SK-N-SH treated with all-trans-retinoic acid at 6 μM for 48 hours (cell line): ENCODE results near the gene IQCK.

Source experiments
- ATAC-seq: fragments of 200-7000 bp; cut with Tn5 transposase; 3 replicates; pipeline ENCODE4 v1.9.1; 2020; ENCODE audit warnings: mild to moderate bottlenecking, moderate library complexity
- ARNTL ChIP-seq: fragments of 450-650 bp; formaldehyde crosslinking; IDR thresholded peaks from 2 replicates; pipeline ENCODE4 v1.5.0; 2020; ENCODE audit warnings: low read depth, mild to moderate bottlenecking, moderate library complexity, borderline replicate concordance
- BACH2 ChIP-seq: fragments of 250-450 bp; sonication (Bioruptor Pico); IDR thresholded peaks from 2 replicates; pipeline ENCODE4 v1.9.0; 2021; ENCODE audit warnings: mild to moderate bottlenecking, borderline replicate concordance
- CSDC2 ChIP-seq: fragments of 250-450 bp; sonication (Bioruptor Pico); IDR thresholded peaks from 2 replicates; pipeline ENCODE4 v1.5.0; 2020; ENCODE audit warnings: mild to moderate bottlenecking, moderate library complexity
- CSRNP3 ChIP-seq: fragments of 250-450 bp; sonication (Bioruptor Pico); IDR thresholded peaks from 2 replicates; pipeline ENCODE4 v1.5.1; 2021; ENCODE audit warnings: mild to moderate bottlenecking, moderate library complexity
- ESRRG ChIP-seq: fragments of 250-450 bp; sonication (Bioruptor Pico); IDR thresholded peaks from 2 replicates; pipeline ENCODE4 v1.6.1; 2021; ENCODE audit warnings: mild to moderate bottlenecking
- GLIS3 ChIP-seq: fragments of 250-450 bp; sonication (Bioruptor Pico); IDR thresholded peaks from 2 replicates; pipeline ENCODE4 v1.5.0; 2020; ENCODE audit warnings: mild to moderate bottlenecking, moderate library complexity
- ISL1 ChIP-seq: fragments of 250-450 bp; sonication (Bioruptor Pico); IDR thresholded peaks from 2 replicates; pipeline ENCODE4 v2.1.2; 2022; ENCODE audit warnings: mild to moderate bottlenecking, moderate library complexity
- OSR1 ChIP-seq: fragments of 250-450 bp; sonication (Bioruptor Pico); IDR thresholded peaks from 2 replicates; pipeline ENCODE4 v1.8.0; 2022; ENCODE audit warnings: moderate library complexity, mild to moderate bottlenecking, inconsistent platforms
- POU6F1 ChIP-seq: fragments of 250-450 bp; sonication (Bioruptor Pico); IDR thresholded peaks from 2 replicates; pipeline ENCODE4 v1.8.0; 2021; ENCODE audit warnings: low read depth, mild to moderate bottlenecking, moderate library complexity, borderline replicate concordance
- PPARA ChIP-seq: fragments of 250-450 bp; sonication (Bioruptor Pico); IDR thresholded peaks from 2 replicates; pipeline ENCODE4 v1.5.0; 2020; ENCODE audit warnings: mild to moderate bottlenecking, borderline replicate concordance
- RARB ChIP-seq: fragments of 250-450 bp; sonication (Bioruptor Pico); IDR thresholded peaks from 2 replicates; pipeline ENCODE4 v1.8.0; 2021; ENCODE audit warnings: mild to moderate bottlenecking, moderate library complexity
- SNAI2 ChIP-seq: fragments of 250-450 bp; sonication (Bioruptor Pico); IDR thresholded peaks from 2 replicates; pipeline ENCODE4 v1.5.0; 2020; ENCODE audit warnings: mild to moderate bottlenecking, moderate library complexity
- TCF4 ChIP-seq: fragments of 250-450 bp; sonication (Bioruptor Pico); IDR thresholded peaks from 2 replicates; pipeline ENCODE4 v1.8.0; 2021; ENCODE audit warnings: mild to moderate bottlenecking, moderate library complexity, borderline replicate concordance
- ZC3H10 ChIP-seq: fragments of 250-450 bp; sonication (Bioruptor Pico); IDR thresholded peaks from 2 replicates; pipeline ENCODE4 v1.5.1; 2021; ENCODE audit warnings: mild to moderate bottlenecking, moderate library complexity
- ZFP3 ChIP-seq: fragments of 250-450 bp; sonication (Bioruptor Pico); IDR thresholded peaks from 2 replicates; pipeline ENCODE4 v1.5.0; 2020; ENCODE audit warnings: mild to moderate bottlenecking, moderate library complexity
- ZFP30 ChIP-seq: fragments of 450-650 bp; formaldehyde crosslinking; IDR thresholded peaks from 2 replicates; pipeline ENCODE4 v1.5.0; 2022; ENCODE audit warnings: mild to moderate bottlenecking, moderate library complexity
- ZNF565 ChIP-seq: fragments of 450-650 bp; formaldehyde crosslinking; conservative IDR thresholded peaks from 2 replicates; pipeline ENCODE4 v1.5.0; 2020; ENCODE audit warnings: low read depth, mild to moderate bottlenecking, moderate library complexity
- ZNF70 ChIP-seq: fragments of 450-650 bp; formaldehyde crosslinking; IDR thresholded peaks from 2 replicates; pipeline ENCODE4 v1.5.0; 2020; ENCODE audit warnings: mild to moderate bottlenecking, moderate library complexity
- ZNF8 ChIP-seq: fragments of 450-650 bp; formaldehyde crosslinking; IDR thresholded peaks from 2 replicates; pipeline ENCODE4 v1.5.0; 2020; ENCODE audit warnings: mild to moderate bottlenecking, moderate library complexity
- TF ChIP-seq, protein P1 (sequence below): fragments of 250-450 bp; sonication (Bioruptor Pico); IDR thresholded peaks from 2 replicates; pipeline ENCODE4 v1.5.1; 2020; ENCODE audit warnings: low read depth, mild to moderate bottlenecking, moderate library complexity
- TF ChIP-seq, protein P2 (sequence below): fragments of 250-450 bp; sonication (Bioruptor Pico); IDR thresholded peaks from 2 replicates; pipeline ENCODE4 v1.8.0; 2020; ENCODE audit warnings: mild to moderate bottlenecking, moderate library complexity, borderline replicate concordance

Gene IQCK

GRCh38 chr16:19755268-19755667 lies 37.2 kb downstream of the IQCK start:
- no peak for ATAC-seq

DNA sequence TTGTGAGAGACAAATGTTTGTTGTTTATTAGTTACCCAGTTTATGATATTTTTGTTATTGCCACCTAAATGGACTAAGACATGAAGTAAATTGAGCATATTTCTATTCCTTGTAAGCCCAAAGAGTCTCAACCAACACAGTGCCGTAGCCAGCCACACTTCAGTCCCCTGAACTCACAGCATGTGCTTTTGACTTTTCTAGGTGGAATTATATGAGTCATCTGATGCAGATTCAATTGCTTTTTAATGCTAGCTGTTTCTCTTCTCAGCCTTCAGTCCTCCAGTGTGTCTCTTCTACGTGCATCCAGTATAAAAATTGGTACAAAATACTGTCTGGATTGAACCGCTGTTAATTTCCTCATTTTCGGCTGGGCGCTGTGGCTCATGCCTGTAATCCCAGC lies 39.0 kb downstream of the IQCK start:
- ATAC-seq = peak; percentile 52
- no peak for TF ChIP-seq ZNF70 (CRISPR knock-in tag)
- TF ChIP-seq RARB = no peak
- TF ChIP-seq ARNTL = no peak
- TF ChIP-seq, protein P1, sequence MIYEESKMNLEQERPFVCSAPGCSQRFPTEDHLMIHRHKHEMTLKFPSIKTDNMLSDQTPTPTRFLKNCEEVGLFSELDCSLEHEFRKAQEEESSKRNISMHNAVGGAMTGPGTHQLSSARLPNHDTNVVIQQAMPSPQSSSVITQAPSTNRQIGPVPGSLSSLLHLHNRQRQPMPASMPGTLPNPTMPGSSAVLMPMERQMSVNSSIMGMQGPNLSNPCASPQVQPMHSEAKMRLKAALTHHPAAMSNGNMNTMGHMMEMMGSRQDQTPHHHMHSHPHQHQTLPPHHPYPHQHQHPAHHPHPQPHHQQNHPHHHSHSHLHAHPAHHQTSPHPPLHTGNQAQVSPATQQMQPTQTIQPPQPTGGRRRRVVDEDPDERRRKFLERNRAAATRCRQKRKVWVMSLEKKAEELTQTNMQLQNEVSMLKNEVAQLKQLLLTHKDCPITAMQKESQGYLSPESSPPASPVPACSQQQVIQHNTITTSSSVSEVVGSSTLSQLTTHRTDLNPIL (CRISPR knock-in tag) = no peak
- TF ChIP-seq SNAI2 = no peak
- no peak for TF ChIP-seq CSDC2
- no peak for TF ChIP-seq ZC3H10 (CRISPR knock-in tag)
- TF ChIP-seq CSRNP3 (CRISPR knock-in tag) = no peak
- TF ChIP-seq ZNF565 (CRISPR knock-in tag) = no peak
- no peak for TF ChIP-seq BACH2 (CRISPR knock-in tag)
- no peak for TF ChIP-seq ZFP3 (CRISPR knock-in tag)
- no peak for TF ChIP-seq GLIS3 (CRISPR knock-in tag)
- TF ChIP-seq TCF4 (CRISPR knock-in tag) = no peak
- TF ChIP-seq, protein P2, sequence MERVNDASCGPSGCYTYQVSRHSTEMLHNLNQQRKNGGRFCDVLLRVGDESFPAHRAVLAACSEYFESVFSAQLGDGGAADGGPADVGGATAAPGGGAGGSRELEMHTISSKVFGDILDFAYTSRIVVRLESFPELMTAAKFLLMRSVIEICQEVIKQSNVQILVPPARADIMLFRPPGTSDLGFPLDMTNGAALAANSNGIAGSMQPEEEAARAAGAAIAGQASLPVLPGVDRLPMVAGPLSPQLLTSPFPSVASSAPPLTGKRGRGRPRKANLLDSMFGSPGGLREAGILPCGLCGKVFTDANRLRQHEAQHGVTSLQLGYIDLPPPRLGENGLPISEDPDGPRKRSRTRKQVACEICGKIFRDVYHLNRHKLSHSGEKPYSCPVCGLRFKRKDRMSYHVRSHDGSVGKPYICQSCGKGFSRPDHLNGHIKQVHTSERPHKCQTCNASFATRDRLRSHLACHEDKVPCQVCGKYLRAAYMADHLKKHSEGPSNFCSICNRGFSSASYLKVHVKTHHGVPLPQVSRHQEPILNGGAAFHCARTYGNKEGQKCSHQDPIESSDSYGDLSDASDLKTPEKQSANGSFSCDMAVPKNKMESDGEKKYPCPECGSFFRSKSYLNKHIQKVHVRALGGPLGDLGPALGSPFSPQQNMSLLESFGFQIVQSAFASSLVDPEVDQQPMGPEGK (CRISPR knock-in tag) = no peak
- no peak for TF ChIP-seq ISL1 (CRISPR knock-in tag)
- TF ChIP-seq ZNF8 = no peak
- TF ChIP-seq ESRRG = no peak
- no peak for TF ChIP-seq PPARA (CRISPR knock-in tag)
- no peak for TF ChIP-seq OSR1 (CRISPR knock-in tag)

More at GRCh38 chr16:19755268-19755667, 37.2 kb downstream of the IQCK start:
- TF ChIP-seq ZNF70 (CRISPR knock-in tag) (no peak), OSR1 (CRISPR knock-in tag) (no peak), ZNF8 (no peak), ISL1 (CRISPR knock-in tag) (no peak), ARNTL (no peak), PPARA (CRISPR knock-in tag) (no peak), CSDC2 (no peak), TCF4 (CRISPR knock-in tag) (no peak), SNAI2 (no peak), ZFP3 (CRISPR knock-in tag) (no peak), RARB (no peak)
- TF ChIP-seq, protein P2 (CRISPR knock-in tag) = no peak
- TF ChIP-seq, protein P1 (CRISPR knock-in tag) = no peak

DNA sequence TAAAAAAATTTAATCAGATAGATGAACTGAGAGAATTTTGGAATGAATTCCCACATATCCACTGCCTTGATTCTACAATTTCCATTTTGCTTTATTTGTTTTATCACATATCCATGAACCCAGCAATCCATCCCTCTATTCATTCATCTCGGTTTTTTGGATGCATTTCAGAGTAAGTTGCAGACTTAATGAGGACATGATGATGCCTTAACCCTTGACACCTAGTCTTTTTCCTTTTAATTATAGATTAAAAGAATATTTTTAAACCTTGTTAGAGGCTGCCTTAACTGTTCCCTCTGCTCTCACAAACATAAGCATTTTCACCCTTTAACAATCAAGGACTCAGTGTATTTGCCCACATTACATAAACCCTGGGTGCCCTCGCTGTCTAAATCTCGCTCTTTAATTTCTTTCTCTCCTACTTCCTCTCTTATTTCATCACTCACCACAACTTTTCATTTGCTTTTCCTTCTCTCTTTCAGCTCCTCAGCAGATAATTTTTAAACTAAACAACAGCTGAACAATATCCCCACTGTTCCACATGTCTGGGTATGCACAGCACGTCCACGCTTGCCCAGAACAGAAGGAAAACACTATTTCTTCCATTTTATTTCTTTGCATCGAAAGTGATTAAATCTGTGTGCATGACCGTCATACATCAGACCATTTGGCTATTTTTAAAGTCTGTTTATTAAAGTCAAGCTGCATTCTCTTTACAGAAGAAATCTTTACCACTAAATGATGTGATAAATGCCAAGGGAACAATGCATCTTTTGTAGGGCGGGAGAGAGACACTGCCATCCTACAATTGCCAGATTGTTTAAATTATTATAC lies 39.9 kb downstream of the IQCK start:
- ATAC-seq = no peak
- TF ChIP-seq ZNF8 (no peak), ARNTL (no peak), ZNF565 (CRISPR knock-in tag) (no peak), OSR1 (CRISPR knock-in tag) (no peak), POU6F1 (CRISPR knock-in tag) (no peak), BACH2 (CRISPR knock-in tag) (no peak), ISL1 (CRISPR knock-in tag) (no peak), GLIS3 (CRISPR knock-in tag) (no peak), CSDC2 (no peak), RARB (no peak), ESRRG (no peak), ZC3H10 (CRISPR knock-in tag) (no peak), ZFP30 (CRISPR knock-in tag) (no peak)
